PFSK-1 (cell line): ENCODE measurements around the gene MAML2.

ENCODE experiments used
- POLR2AphosphoS5 ChIP-seq: IDR thresholded peaks from 2 replicates; pipeline ENCODE4 v1.6.1; 2012; ENCODE audit warnings: low read depth, mild to moderate bottlenecking, control low read depth, low read length, moderate library complexity
- SIN3A ChIP-seq: IDR thresholded peaks from 2 replicates; pipeline ENCODE4 v1.6.1; 2012; ENCODE audit warnings: mild to moderate bottlenecking, low read length, moderate library complexity, borderline replicate concordance; ENCODE audit not compliant: insufficient read depth
- TAF1 ChIP-seq: IDR thresholded peaks from 2 replicates; pipeline ENCODE4 v1.6.1; 2012; ENCODE audit warnings: low read length, control low read depth, borderline replicate concordance; ENCODE audit not compliant: insufficient read depth
- TF ChIP-seq, protein P1 (sequence below), 2 experiments: IDR thresholded peaks; 2 replicates each; pipeline versions ENCODE4 v1.6.1 to v1.8.0; 2011 to 2012; ENCODE audit warnings: low read depth in 2 of 2, low read length in 2 of 2, control low read depth in 1 of 2, inconsistent platforms in 1 of 2, mild to moderate bottlenecking in 1 of 2, moderate library complexity in 1 of 2; ENCODE audit not compliant: insufficient read depth in 1 of 2

DNA sequence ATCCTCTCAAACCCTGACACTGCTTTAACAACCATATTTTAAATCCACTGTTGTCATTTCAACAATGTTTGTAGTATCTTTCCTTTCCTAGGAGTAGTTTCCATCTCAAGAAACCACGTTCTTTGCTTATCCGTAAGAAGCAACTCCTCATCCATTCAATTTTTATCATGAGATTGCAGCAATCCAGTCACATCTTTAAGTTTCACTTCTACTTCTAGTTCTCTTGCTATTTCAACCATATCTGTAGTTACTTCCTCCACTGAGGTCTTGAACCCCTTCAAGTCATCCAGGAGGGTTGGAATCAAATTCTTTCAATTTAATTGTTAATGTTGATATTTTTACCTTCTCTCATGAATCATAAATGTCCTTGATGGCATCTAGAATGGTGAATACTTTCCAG, 24.3 kb upstream of the MAML2 start:
- TF ChIP-seq POLR2AphosphoS5 (no peak), TAF1 (no peak), SIN3A (no peak)
- TF ChIP-seq, protein P1, sequence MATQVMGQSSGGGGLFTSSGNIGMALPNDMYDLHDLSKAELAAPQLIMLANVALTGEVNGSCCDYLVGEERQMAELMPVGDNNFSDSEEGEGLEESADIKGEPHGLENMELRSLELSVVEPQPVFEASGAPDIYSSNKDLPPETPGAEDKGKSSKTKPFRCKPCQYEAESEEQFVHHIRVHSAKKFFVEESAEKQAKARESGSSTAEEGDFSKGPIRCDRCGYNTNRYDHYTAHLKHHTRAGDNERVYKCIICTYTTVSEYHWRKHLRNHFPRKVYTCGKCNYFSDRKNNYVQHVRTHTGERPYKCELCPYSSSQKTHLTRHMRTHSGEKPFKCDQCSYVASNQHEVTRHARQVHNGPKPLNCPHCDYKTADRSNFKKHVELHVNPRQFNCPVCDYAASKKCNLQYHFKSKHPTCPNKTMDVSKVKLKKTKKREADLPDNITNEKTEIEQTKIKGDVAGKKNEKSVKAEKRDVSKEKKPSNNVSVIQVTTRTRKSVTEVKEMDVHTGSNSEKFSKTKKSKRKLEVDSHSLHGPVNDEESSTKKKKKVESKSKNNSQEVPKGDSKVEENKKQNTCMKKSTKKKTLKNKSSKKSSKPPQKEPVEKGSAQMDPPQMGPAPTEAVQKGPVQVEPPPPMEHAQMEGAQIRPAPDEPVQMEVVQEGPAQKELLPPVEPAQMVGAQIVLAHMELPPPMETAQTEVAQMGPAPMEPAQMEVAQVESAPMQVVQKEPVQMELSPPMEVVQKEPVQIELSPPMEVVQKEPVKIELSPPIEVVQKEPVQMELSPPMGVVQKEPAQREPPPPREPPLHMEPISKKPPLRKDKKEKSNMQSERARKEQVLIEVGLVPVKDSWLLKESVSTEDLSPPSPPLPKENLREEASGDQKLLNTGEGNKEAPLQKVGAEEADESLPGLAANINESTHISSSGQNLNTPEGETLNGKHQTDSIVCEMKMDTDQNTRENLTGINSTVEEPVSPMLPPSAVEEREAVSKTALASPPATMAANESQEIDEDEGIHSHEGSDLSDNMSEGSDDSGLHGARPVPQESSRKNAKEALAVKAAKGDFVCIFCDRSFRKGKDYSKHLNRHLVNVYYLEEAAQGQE (IDR thresholded peaks at IDR 0.05; ENCODE audit: insufficient read depth in 1 of 2, low read depth in 2 of 2, low read length in 2 of 2), result no peak
